Endothelial cell of umbilical vein (primary cell): Measurements from ENCODE around the gene RASD2. TPM values are rescaled to one million over a fixed set of nuclear protein-coding genes. Genes with fewer than 3 reads are reported as not detected.

Source experiments
- BruUV-seq: library from RNA; stranded (reverse); fragments of 400-500 nt; replicated peaks from 2 replicates; lab custom pipeline; 2021; lab: Mats Ljungman, UMichigan
- CTCF ChIA-PET: fragments of 300-600, 350-600 bp; sonication (Branson Sonifier 250); formaldehyde crosslinking; loops from one replicate; lab custom pipeline; 2021; ENCODE audit warnings: antibody characterized with exemption, inconsistent platforms; lab: Charles Lee
- POLR2A ChIA-PET: fragments of 300-600, 350-600 bp; sonication (Branson Sonifier 250); formaldehyde crosslinking; loops from one replicate; lab custom pipeline; 2021; ENCODE audit warnings: antibody characterized with exemption, inconsistent platforms; lab: Charles Lee
- DNase-seq: peaks from one replicate; pipeline ENCODE4 v3.0.0-alpha.2; 2011; ENCODE audit warnings: low read depth, low spot score
- FAIRE-seq: peaks from 2 replicates; lab custom pipeline; 2011; peaks lifted over from hg19 to GRCh38; lab: Jason Lieb, UNC
- H2AFZ ChIP-seq: 2 replicates; pipeline ENCODE4 v1.6.0; 2012; ENCODE audit warnings: low read depth, low read length, control low read depth, inconsistent platforms
- H3K27ac ChIP-seq: 2 replicates; pipeline ENCODE4 v1.5.1; 2011; ENCODE audit warnings: low read depth, mild to moderate bottlenecking, control low read depth, low read length, moderate library complexity; ENCODE audit not compliant: insufficient read depth
- H3K27me3 ChIP-seq, 2 experiments: 2 replicates each; pipeline versions ENCODE4 v1.6.0 to v1.6.1; 2011; ENCODE audit warnings: low read length in 2 of 2, mixed read lengths in 1 of 2; ENCODE audit not compliant: control insufficient read depth in 2 of 2, insufficient read depth in 2 of 2
- H3K36me3 ChIP-seq, 2 experiments: 2 replicates in 1 of 2; 3 replicates in 1 of 2; pipeline ENCODE4 v1.5.1; 2011; ENCODE audit warnings: low read length in 2 of 2, mild to moderate bottlenecking in 1 of 2, moderate library complexity in 1 of 2; ENCODE audit not compliant: control insufficient read depth in 2 of 2, insufficient read depth in 2 of 2; ENCODE audit errors: extremely low read depth in 1 of 2
- H3K4me1 ChIP-seq: 3 replicates; pipeline ENCODE4 v1.5.1; 2011; ENCODE audit warnings: mild to moderate bottlenecking, low read length; ENCODE audit not compliant: control insufficient read depth, insufficient read depth; ENCODE audit errors: extremely low read depth
- H3K4me2 ChIP-seq: 2 replicates; pipeline ENCODE4 v1.6.1; 2011; ENCODE audit warnings: low read length, control low read depth, mixed read lengths; ENCODE audit not compliant: insufficient read depth
- H3K4me3 ChIP-seq, 3 experiments: fragments of 200-600 bp in 1 of 3; sonication (generic), shearing (Covaris generic) in 1 of 3; replicated peaks in 1 of 3; 2 replicates each; pipeline ENCODE4 v1.5.1; 2011 to 2016; ENCODE audit warnings: control low read depth in 3 of 3, low read length in 3 of 3, mild to moderate bottlenecking in 2 of 3, inconsistent platforms in 1 of 3, low read depth in 1 of 3, moderate library complexity in 1 of 3; ENCODE audit not compliant: insufficient read depth in 1 of 3
- H3K79me2 ChIP-seq: 2 replicates; pipeline ENCODE4 v1.6.0; 2012; ENCODE audit warnings: low read length, inconsistent platforms; ENCODE audit not compliant: control insufficient read depth, insufficient read depth
- H3K9ac ChIP-seq: replicated peaks from 2 replicates; pipeline ENCODE3; 2011; ENCODE audit warnings: low read length, control low read depth; ENCODE audit not compliant: insufficient read depth; ENCODE audit errors: extremely low read depth
- H3K9me1 ChIP-seq: replicated peaks from 3 replicates; pipeline ENCODE4 v1.6.0; 2011; ENCODE audit warnings: mild to moderate bottlenecking, low read length; ENCODE audit not compliant: control insufficient read depth, insufficient read depth; ENCODE audit errors: extremely low read depth
- H3K9me3 ChIP-seq: replicated peaks from 2 replicates; pipeline ENCODE4 v1.5.1; 2012; ENCODE audit warnings: low read length, inconsistent platforms; ENCODE audit not compliant: control insufficient read depth, insufficient read depth
- H4K20me1 ChIP-seq: replicated peaks from 2 replicates; pipeline ENCODE3; 2011; ENCODE audit warnings: mild to moderate bottlenecking, low read length; ENCODE audit not compliant: control insufficient read depth, insufficient read depth; ENCODE audit errors: extremely low read depth
- EZH2 ChIP-seq: IDR thresholded peaks from 2 replicates; pipeline ENCODE4 v1.6.1; 2012; ENCODE audit warnings: borderline replicate concordance, low read depth, mild to moderate bottlenecking, moderate library complexity, low read length, inconsistent platforms; ENCODE audit not compliant: severe bottlenecking
- FOS ChIP-seq: IDR thresholded peaks from 2 replicates; pipeline ENCODE4 v1.6.1; 2011; ENCODE audit warnings: mild to moderate bottlenecking, low read length, moderate library complexity, borderline replicate concordance; ENCODE audit not compliant: insufficient read depth
- GATA2 ChIP-seq: IDR thresholded peaks from 2 replicates; pipeline ENCODE4 v1.7.0; 2011; ENCODE audit warnings: low read depth, mild to moderate bottlenecking, moderate library complexity, mixed read lengths, low read length; ENCODE audit not compliant: insufficient read length, insufficient read depth
- JUN ChIP-seq: IDR thresholded peaks from 2 replicates; pipeline ENCODE4 v1.6.1; 2011; ENCODE audit warnings: borderline replicate concordance, low read depth; ENCODE audit not compliant: insufficient read length, insufficient read depth
- MYC ChIP-seq: IDR thresholded peaks from one replicate; pipeline ENCODE4 v1.6.1; 2011; ENCODE audit warnings: mild to moderate bottlenecking, low read depth, low read length
- POLR2A ChIP-seq: IDR thresholded peaks from 2 replicates; pipeline ENCODE4 v1.6.1; 2012; ENCODE audit warnings: low read depth, mild to moderate bottlenecking, control low read depth, low read length
- POLR2AphosphoS5 ChIP-seq: IDR thresholded peaks from 2 replicates; pipeline ENCODE4 v1.6.1; 2012; ENCODE audit warnings: low read depth, mild to moderate bottlenecking, control low read depth, low read length, moderate library complexity; ENCODE audit not compliant: insufficient read depth
- dilution Hi-C: fragments of 300-500 bp; cut with MboI; formaldehyde crosslinking; loops from one replicate; pipeline ENCODE4 v1.15.0; 2019; ENCODE audit warnings: low sequenced_read_pairs; ENCODE audit not compliant: extremely low pct_ligation_motif_present
- intact Hi-C: fragments of 100-400 bp; cut with micrococcal nuclease; formaldehyde crosslinking; loops from one replicate; pipeline ENCODE4 v1.10.0; 2022
- polyA plus RNA-seq, 4 experiments: library from polyadenylated mRNA; depleted of rRNA in 3 of 4; stranded (reverse) in 3 of 4; unstranded in 1 of 4; fragments of >200 nt; gene quantifications; 2 replicates each; pipeline versions ENCODE4 v1.2.1 to v1.2.3, GENCODE V29; 2011 to 2012; ENCODE audit warnings: missing spikeins in 1 of 4
- total RNA-seq: library from RNA; stranded (reverse); gene quantifications from 2 replicates; pipeline ENCODE4 v1.2.3, GENCODE V29; 2021
- TF ChIP-seq, protein P1 (sequence below): IDR thresholded peaks from 2 replicates; pipeline ENCODE4 v1.6.1; 2011; ENCODE audit not compliant: insufficient read depth, insufficient read length
- TF ChIP-seq, protein P2 (sequence below), 2 donors: IDR thresholded peaks; 1 replicate in 1 of 2; 2 replicates in 1 of 2; pipeline ENCODE4 v1.5.1; 2011; ENCODE audit warnings: low read length in 2 of 2, mild to moderate bottlenecking in 2 of 2, moderate library complexity in 2 of 2, control low read depth in 1 of 2, inconsistent platforms in 1 of 2, low read depth in 1 of 2; ENCODE audit not compliant: insufficient read depth in 1 of 2; ENCODE audit errors: extremely low read depth in 1 of 2

Gene RASD2
- total and polyA plus RNA-seq, 2 donors (not counting 3 experiments of a cell fraction or from before 2014, with no cell fraction given), result not detected

DNA sequence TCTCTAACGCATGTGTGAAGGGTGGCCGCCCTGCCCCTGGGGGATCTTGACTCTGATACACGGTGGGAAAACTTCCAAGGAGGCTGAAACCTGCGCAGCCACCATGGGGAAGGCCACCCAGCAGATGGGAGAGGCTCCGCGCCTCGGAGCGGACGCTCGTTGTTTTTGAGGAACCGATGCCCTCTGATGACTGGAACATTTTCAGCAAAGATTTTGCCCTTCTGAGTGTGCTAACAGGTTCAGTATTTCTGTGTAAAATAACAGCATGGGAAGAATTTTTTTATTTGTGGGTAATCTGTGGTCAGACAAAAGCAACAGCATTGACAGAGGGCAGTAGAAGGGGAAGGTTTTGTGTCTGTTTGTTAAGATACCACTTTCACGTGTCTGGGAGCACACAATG, 59.8 kb downstream of the RASD2 start:
- peaks cover 0 to 6% of the 10 kb centered on the region in 2 experiments for H3K27me3 ChIP-seq
- no peak overlapping the region for H2AFZ ChIP-seq
- H3K79me2 ChIP-seq, result no peaks in the 10 kb centered on the region
- intact Hi-C loops (no loop called here), dilution Hi-C loops (no loop called here)
- H3K9ac ChIP-seq, result no peak overlapping the region
- no peaks in the 10 kb centered on the region for H3K36me3 ChIP-seq
- no peaks in the 10 kb centered on the region for H3K4me1 ChIP-seq
- DNase-seq, result no peak
- H3K9me1 ChIP-seq, result no peaks in the 10 kb centered on the region
- BruUV-seq, result no TSS peak
- FAIRE-seq, result no peak
- no peak overlapping the region for H3K4me2 ChIP-seq
- ChIA-PET CTCF (no interaction called here), POLR2A (no interaction called here)
- TF ChIP-seq, protein P1, sequence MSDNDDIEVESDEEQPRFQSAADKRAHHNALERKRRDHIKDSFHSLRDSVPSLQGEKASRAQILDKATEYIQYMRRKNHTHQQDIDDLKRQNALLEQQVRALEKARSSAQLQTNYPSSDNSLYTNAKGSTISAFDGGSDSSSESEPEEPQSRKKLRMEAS, result no peak
- TF ChIP-seq MYC, result no peak
- TF ChIP-seq, protein P2, sequence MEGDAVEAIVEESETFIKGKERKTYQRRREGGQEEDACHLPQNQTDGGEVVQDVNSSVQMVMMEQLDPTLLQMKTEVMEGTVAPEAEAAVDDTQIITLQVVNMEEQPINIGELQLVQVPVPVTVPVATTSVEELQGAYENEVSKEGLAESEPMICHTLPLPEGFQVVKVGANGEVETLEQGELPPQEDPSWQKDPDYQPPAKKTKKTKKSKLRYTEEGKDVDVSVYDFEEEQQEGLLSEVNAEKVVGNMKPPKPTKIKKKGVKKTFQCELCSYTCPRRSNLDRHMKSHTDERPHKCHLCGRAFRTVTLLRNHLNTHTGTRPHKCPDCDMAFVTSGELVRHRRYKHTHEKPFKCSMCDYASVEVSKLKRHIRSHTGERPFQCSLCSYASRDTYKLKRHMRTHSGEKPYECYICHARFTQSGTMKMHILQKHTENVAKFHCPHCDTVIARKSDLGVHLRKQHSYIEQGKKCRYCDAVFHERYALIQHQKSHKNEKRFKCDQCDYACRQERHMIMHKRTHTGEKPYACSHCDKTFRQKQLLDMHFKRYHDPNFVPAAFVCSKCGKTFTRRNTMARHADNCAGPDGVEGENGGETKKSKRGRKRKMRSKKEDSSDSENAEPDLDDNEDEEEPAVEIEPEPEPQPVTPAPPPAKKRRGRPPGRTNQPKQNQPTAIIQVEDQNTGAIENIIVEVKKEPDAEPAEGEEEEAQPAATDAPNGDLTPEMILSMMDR (IDR thresholded peaks at IDR 0.05; ENCODE audit: extremely low read depth in 1 of 2, insufficient read depth in 1 of 2, low read depth in 1 of 2, low read length in 2 of 2), result no peak
- TF ChIP-seq GATA2, result no peak
- TF ChIP-seq EZH2, result no peak
- no peak for TF ChIP-seq POLR2AphosphoS5
- no peak for TF ChIP-seq POLR2A
- TF ChIP-seq FOS, result no peak
- no peak for TF ChIP-seq JUN
- H3K9me3 ChIP-seq, result no peaks in the 10 kb centered on the region
- no peak overlapping the region for H3K4me3 ChIP-seq
- no peaks in the 10 kb centered on the region for H4K20me1 ChIP-seq
- no peak overlapping the region for H3K27ac ChIP-seq
